WERI-Rb-1 (cell line): ENCODE measurements around the gene PLA2G15.
A peak's percentile ranks its signal among the peaks of the same experiment; 100 is the strongest.

ENCODE experiments used
- DNase-seq: peaks from one replicate; pipeline ENCODE4 v3.0.0-alpha.2; 2020
- H3K27ac ChIP-seq: fragments of 250-450 bp; sonication (Bioruptor Pico); 2 replicates; pipeline ENCODE4 v1.5.1; 2020; ENCODE audit warnings: mild to moderate bottlenecking, moderate library complexity
- H3K27me3 ChIP-seq: fragments of 250-450 bp; sonication (Bioruptor Pico); 2 replicates; pipeline ENCODE4 v1.5.1; 2021; ENCODE audit warnings: mild to moderate bottlenecking, low read depth, moderate library complexity; ENCODE audit not compliant: insufficient read depth, severe bottlenecking
- H3K36me3 ChIP-seq: fragments of 250-450 bp; sonication (Bioruptor Pico); 2 replicates; pipeline ENCODE4 v1.5.1; 2020; ENCODE audit warnings: mild to moderate bottlenecking, moderate library complexity
- H3K4me3 ChIP-seq: 2 replicates; pipeline ENCODE4 v1.5.1; 2011; ENCODE audit warnings: low read depth, mild to moderate bottlenecking, control low read depth, low read length
- H3K9me3 ChIP-seq: fragments of 250-450 bp; sonication (Bioruptor Pico); 2 replicates; pipeline ENCODE4 v1.5.1; 2021; ENCODE audit warnings: mild to moderate bottlenecking, moderate library complexity; ENCODE audit not compliant: severe bottlenecking
- TF ChIP-seq, protein P1 (sequence below): IDR thresholded peaks from 2 replicates; pipeline ENCODE4 v1.5.1; 2011; ENCODE audit warnings: low read depth, mild to moderate bottlenecking, control low read depth, inconsistent platforms, low read length

Gene PLA2G15

DNA sequence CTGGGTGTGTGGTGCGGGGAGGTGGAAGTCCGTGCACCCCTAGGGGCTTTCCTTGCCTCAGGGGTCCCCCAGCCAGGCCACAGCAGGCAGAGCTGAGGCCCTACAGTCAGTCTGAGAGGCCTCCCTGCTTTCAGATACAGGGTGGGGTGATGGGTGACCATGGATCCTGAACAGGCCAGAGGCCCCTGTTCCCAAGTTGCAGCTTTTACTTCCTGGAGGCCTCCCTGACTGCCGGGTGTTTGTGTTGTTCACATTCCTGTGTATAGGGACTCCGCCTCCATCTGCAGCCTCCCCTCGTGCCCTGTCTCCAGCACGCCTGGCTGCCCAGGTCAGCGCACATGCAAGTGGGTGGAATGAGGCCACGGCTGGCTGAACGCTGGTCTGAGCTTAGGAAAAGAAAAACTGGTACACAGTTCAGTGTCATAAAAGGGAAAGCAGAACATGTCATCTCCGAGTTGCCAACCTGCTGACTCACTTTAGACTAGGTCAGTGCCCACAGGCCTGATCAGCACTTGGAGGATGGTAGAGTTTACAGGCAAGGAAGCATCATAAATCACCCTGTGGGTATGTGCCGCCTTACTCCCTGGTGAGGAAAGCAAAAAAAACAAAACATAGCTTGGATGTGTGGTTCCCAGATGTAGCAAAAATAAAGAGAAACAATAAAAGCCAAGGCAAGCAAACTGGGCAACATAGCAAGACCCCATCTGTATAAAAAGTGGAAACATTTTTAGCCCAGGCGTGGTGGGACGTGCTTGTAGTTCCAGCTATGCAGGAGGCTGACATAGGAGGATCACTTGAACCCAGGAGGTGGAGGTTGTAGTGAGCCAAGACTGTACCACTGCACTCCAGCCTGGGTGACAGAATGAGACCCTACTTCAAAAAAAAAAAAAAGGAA lies 13.0 kb downstream of the PLA2G15 start:
- TF ChIP-seq, protein P1, sequence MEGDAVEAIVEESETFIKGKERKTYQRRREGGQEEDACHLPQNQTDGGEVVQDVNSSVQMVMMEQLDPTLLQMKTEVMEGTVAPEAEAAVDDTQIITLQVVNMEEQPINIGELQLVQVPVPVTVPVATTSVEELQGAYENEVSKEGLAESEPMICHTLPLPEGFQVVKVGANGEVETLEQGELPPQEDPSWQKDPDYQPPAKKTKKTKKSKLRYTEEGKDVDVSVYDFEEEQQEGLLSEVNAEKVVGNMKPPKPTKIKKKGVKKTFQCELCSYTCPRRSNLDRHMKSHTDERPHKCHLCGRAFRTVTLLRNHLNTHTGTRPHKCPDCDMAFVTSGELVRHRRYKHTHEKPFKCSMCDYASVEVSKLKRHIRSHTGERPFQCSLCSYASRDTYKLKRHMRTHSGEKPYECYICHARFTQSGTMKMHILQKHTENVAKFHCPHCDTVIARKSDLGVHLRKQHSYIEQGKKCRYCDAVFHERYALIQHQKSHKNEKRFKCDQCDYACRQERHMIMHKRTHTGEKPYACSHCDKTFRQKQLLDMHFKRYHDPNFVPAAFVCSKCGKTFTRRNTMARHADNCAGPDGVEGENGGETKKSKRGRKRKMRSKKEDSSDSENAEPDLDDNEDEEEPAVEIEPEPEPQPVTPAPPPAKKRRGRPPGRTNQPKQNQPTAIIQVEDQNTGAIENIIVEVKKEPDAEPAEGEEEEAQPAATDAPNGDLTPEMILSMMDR, result no peak
- no peak for DNase-seq
- Histone ChIP-seq H3K27me3 (no peaks in the 10 kb centered on the region), H3K36me3 (no peaks in the 10 kb centered on the region; the same call in none of the 2 replicates), H3K27ac (no peak overlapping the region), H3K9me3 (no peaks in the 10 kb centered on the region), H3K4me3 (no peak overlapping the region)

DNA sequence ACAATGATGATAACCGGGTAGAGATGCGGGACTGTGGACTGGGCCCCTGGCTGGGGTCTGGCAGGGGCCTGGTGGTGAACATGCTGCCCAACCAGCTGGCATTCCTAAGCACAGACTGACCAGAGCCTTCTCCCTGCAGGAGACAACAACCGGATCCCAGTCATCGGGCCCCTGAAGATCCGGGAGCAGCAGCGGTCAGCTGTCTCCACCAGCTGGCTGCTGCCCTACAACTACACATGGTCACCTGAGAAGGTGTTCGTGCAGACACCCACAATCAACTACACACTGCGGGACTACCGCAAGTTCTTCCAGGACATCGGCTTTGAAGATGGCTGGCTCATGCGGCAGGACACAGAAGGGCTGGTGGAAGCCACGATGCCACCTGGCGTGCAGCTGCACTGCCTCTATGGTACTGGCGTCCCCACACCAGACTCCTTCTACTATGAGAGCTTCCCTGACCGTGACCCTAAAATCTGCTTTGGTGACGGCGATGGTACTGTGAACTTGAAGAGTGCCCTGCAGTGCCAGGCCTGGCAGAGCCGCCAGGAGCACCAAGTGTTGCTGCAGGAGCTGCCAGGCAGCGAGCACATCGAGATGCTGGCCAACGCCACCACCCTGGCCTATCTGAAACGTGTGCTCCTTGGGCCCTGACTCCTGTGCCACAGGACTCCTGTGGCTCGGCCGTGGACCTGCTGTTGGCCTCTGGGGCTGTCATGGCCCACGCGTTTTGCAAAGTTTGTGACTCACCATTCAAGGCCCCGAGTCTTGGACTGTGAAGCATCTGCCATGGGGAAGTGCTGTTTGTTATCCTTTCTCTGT lies 14.0 kb downstream of the PLA2G15 start:
- no peaks in the 10 kb centered on the region for H3K9me3 ChIP-seq
- no peak for DNase-seq
- no peak overlapping the region for H3K4me3 ChIP-seq
- no peaks in the 10 kb centered on the region for H3K27me3 ChIP-seq
- H3K27ac ChIP-seq, result no peak overlapping the region
- TF ChIP-seq, protein P1, result no peak
- H3K36me3 ChIP-seq, result no peaks in the 10 kb centered on the region; the same call in none of the 2 replicates

DNA sequence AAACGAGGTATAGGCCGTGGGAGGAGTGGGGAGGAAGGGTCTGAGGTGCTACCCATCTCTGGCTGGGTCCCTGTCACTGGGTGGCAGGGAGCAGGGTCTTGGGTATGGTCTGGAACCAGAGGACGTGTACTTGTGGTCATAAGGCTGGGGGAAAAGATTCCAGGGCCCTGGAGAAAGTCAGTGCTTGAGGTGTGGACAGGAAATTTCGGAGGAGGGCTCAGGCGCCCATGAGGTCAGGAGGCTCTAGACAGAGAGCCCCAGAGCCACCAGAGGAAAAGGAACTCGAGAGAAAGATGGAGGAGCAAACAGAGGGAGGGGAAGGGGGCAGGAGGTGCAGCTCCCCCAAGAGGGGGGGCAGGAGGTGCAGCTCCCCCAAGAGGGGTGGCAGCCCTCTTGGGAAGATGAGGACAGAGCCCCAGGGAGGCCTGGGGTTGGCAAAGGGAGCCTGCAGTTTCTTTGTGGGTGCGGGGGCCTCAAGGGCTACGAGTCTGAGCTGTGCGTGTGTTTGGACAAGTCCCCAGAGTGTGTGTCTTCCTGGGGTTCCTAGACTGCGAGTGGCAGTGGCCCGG lies 18.5 kb downstream of the PLA2G15 start:
- peak overlapping the region; percentile 85 for H3K4me3 ChIP-seq
- no peaks in the 10 kb centered on the region; the same call in none of the 2 replicates for H3K36me3 ChIP-seq
- H3K9me3 ChIP-seq, result no peaks in the 10 kb centered on the region
- TF ChIP-seq, protein P1, result no peak
- H3K27me3 ChIP-seq, result no peaks in the 10 kb centered on the region
- DNase-seq, result no peak
- H3K27ac ChIP-seq, result peak overlapping the region; percentile 68

DNA sequence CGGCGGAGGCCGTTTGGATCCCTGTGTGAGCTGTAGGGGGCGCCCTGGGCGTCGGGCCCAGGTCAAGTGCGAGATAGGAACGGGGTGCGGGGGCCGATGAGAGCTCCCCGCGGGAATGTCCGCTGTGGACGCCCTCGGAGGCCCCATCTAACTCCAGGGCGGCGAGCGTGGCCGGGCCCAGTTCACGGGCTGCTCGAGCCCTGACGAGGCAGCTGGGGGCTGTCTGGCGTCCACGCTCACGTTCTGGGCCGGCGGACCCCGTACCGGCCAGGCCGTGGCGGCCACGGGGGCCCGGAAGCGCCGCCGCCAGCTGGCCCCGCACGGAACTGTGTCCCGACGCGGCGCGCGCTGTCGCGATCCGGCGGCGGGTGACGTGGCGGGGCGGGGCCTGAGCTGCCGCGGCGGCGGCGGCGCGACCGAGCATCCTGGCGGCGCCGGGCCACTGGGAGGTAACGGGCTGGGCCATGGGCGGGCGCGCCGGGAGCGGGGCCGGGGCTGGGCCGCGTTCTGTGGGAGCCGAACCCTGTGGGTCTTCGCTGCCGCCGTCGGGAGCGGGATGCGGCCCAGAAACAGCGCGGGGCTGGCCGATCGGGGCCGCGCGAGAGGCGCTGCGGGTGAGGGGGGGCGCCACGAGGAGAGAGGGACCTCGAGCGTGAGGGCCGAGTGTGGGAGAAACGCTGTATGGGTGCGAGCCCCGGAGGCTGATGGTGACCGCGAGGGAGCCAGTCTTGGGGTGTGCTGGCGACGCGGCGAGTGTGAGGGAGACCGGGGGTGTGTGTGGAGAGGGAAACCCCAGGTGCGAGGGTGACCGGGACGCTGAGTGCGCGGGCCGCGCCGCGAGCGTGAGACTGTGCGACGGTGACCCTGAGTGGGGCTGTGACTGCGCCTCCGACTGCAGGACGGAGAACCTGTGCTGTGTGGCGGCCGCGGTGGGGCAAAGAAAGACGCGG lies 19.2 kb downstream of the PLA2G15 start, which contains the start of gene SLC7A6:
SLC7A6 (plus strand) TSS at position 399 of the 950 bp plus-strand sequence. CDS start 10,201 bp downstream, outside the sequence.
- Histone ChIP-seq H3K27ac (peak within 1 kb of the TSS; percentile 68), H3K9me3 (no peaks in the 10 kb centered on the region), H3K4me3 (peak within 1 kb of the TSS; percentile 85)

More for the DNA sequence above, 19.2 kb downstream of the PLA2G15 start, which contains the start of gene SLC7A6:
- Histone ChIP-seq H3K27me3 (no peaks in the 10 kb centered on the region), H3K36me3 (no peaks in the 10 kb centered on the region; the same call in none of the 2 replicates)
- TF ChIP-seq, protein P1, result peak; percentile 85
- DNase-seq, result peak; percentile 84
